K562 (cell line): ENCODE measurements around the gene AMIGO1. TPM values are rescaled to one million over a fixed set of nuclear protein-coding genes. Genes with fewer than 3 reads are reported as not detected.

Experiments used
- BCL6 ChIP-seq: fragments of 250-450 bp; sonication (Bioruptor Pico); IDR thresholded peaks from 2 replicates; pipeline ENCODE4 v1.4.0; 2020
- BRCA1 ChIP-seq, 2 experiments: fragments of 450-650 bp in 1 of 2; sonication (generic) in 1 of 2; formaldehyde crosslinking in 1 of 2; IDR thresholded peaks; 2 replicates each; pipeline versions ENCODE4 v1.5.0 to v1.6.1; 2017 to 2020; ENCODE audit warnings: mild to moderate bottlenecking in 1 of 2, missing genetic modification reagents in 1 of 2
- HOMEZ ChIP-seq: fragments of 250-450 bp; sonication (Bioruptor Pico); IDR thresholded peaks from 2 replicates; pipeline ENCODE4 v1.4.0; 2020; ENCODE audit warnings: mild to moderate bottlenecking, moderate library complexity
- NONO ChIP-seq, 2 experiments: fragments of 200-400 bp in 1 of 2; fragments of 450-650 bp in 1 of 2; formaldehyde crosslinking in 1 of 2; IDR thresholded peaks; 2 replicates each; pipeline ENCODE4 v1.6.1; 2017; ENCODE audit warnings: low read depth in 2 of 2, mild to moderate bottlenecking in 2 of 2, moderate library complexity in 2 of 2, low read length in 1 of 2
- PCBP1 ChIP-seq: fragments of 200-400 bp; formaldehyde crosslinking; IDR thresholded peaks from 2 replicates; pipeline ENCODE4 v1.6.1; 2018; ENCODE audit warnings: mild to moderate bottlenecking, low read depth, low read length; ENCODE audit not compliant: poor library complexity, severe bottlenecking
- PML ChIP-seq: IDR thresholded peaks from 2 replicates; pipeline ENCODE4 v1.6.1; 2012; ENCODE audit warnings: low read length, inconsistent platforms
- RERE ChIP-seq: sonication (generic); formaldehyde crosslinking; IDR thresholded peaks from 2 replicates; pipeline ENCODE4 v1.8.0; 2023; ENCODE audit warnings: missing genetic modification reagents, mild to moderate bottlenecking, borderline replicate concordance
- TCF7 ChIP-seq: sonication (generic); IDR thresholded peaks from 2 replicates; pipeline ENCODE4 v1.6.1; 2016; ENCODE audit warnings: antibody characterized with exemption, borderline replicate concordance
- USF2 ChIP-seq: sonication (generic); formaldehyde crosslinking; IDR thresholded peaks from 2 replicates; pipeline ENCODE4 v1.5.0; 2020; ENCODE audit warnings: missing genetic modification reagents
- ZBTB1 ChIP-seq: sonication (generic); formaldehyde crosslinking; IDR thresholded peaks from 2 replicates; pipeline ENCODE4 v1.8.1; 2023; ENCODE audit warnings: missing genetic modification reagents, low read depth, mild to moderate bottlenecking, borderline replicate concordance
- ZBTB2 ChIP-seq: fragments of 450-650 bp; IDR thresholded peaks from 2 replicates; pipeline ENCODE4 v1.6.1; 2016; ENCODE audit warnings: antibody characterized with exemption
- ZBTB9 ChIP-seq: fragments of 450-650 bp; formaldehyde crosslinking; IDR thresholded peaks from 2 replicates; pipeline ENCODE4 v1.4.0; 2020; ENCODE audit warnings: mild to moderate bottlenecking, moderate library complexity
- ZFPM2 ChIP-seq: fragments of 250-450 bp; sonication (Bioruptor Pico); IDR thresholded peaks from 2 replicates; pipeline ENCODE4 v1.5.1; 2022; ENCODE audit warnings: mild to moderate bottlenecking
- ZNF140 ChIP-seq: fragments of 250-450 bp; sonication (Bioruptor Pico); IDR thresholded peaks from 2 replicates; pipeline ENCODE4 v1.8.0; 2021; ENCODE audit warnings: moderate library complexity, mild to moderate bottlenecking, inconsistent platforms
- ZNF146 ChIP-seq: IDR thresholded peaks from one replicate; pipeline ENCODE4 v1.6.1; 2018; ENCODE audit warnings: missing compliant biosample characterization; ENCODE audit not compliant: unreplicated experiment
- ZNF354B ChIP-seq: fragments of 250-450 bp; sonication (Bioruptor Pico); IDR thresholded peaks from 2 replicates; pipeline ENCODE4 v1.4.0; 2020
- ZNF695 ChIP-seq: fragments of 450-650 bp; formaldehyde crosslinking; IDR thresholded peaks from 2 replicates; pipeline ENCODE4 v1.4.0; 2020; ENCODE audit warnings: mild to moderate bottlenecking, moderate library complexity
- polyA plus RNA-seq, 8 experiments: library from polyadenylated mRNA; depleted of rRNA in 4 of 8; stranded (reverse) in 5 of 8; unstranded in 3 of 8; fragments of >200 nt; fragmentation: Nextera tagmentation in 2 of 8; fragmentation: Illumina TruSeq in 1 of 8; extraction: Ambion mirVana in 2 of 8; extraction: Trizol in 1 of 8; gene quantifications; 2 replicates each; pipeline versions ENCODE4 v1.2.1 to v1.2.3, GENCODE V29; 2011 to 2014; ENCODE audit warnings: inconsistent platforms in 1 of 8, missing spikeins in 1 of 8
- total RNA-seq, 7 experiments: library from RNA; depleted of rRNA in 6 of 7; stranded (reverse); fragments of >200 nt in 6 of 7; fragmentation: Illumina TruSeq in 2 of 7; extraction: Trizol in 2 of 7; gene quantifications; 2 replicates each; pipeline versions ENCODE4 v1.2.1 to v1.2.3, GENCODE V29; 2011 to 2021; ENCODE audit warnings: low replicate concordance in 1 of 7

The AMIGO1 gene
- total and polyA plus RNA-seq, 9 of the 15 experiments (the other 6 are each of a cell fraction or from before 2014, with no cell fraction given), result 0.24 to 1.0 (median 0.54) TPM

GRCh38 chr1:109546311-109547109 lies 37.0 kb upstream of the AMIGO1 start (continued):
- TF ChIP-seq USF2 (no peak), TCF7 (no peak), ZNF695 (CRISPR knock-in tag) (no peak), ZNF146 (CRISPR knock-in tag) (no peak), ZBTB9 (peak; percentile 85), ZNF140 (CRISPR knock-in tag) (no peak), ZNF354B (CRISPR knock-in tag) (no peak), ZBTB2 (no peak), PML (no peak), PCBP1 (no peak), BCL6 (CRISPR knock-in tag) (no peak), BRCA1 (IDR thresholded peaks at IDR 0.05) (no peak), BRCA1 (CRISPR knock-in tag; IDR thresholded peaks at IDR 0.05) (no peak), HOMEZ (CRISPR knock-in tag) (no peak), ZBTB1 (CRISPR knock-in tag) (no peak), NONO (IDR thresholded peaks at IDR 0.05; ENCODE audit: low read depth in 2 of 2, low read length in 1 of 2) (0 out of 4 replicates have a peak, but pooled peaks of 1 of the 2 experiments have one; percentile 1), ZFPM2 (CRISPR knock-in tag) (no peak), RERE (CRISPR knock-in tag) (no peak)
